BLaER1 (cell line): ENCODE data around the gene SOHLH1.

ENCODE experiments used
- H3K27ac ChIP-seq: shearing (Covaris generic); formaldehyde crosslinking; 2 replicates; pipeline ENCODE4 v1.8.1; 2022
- H3K27me3 ChIP-seq: shearing (Covaris generic); formaldehyde crosslinking; 2 replicates; pipeline ENCODE4 v1.8.1; 2022
- H3K36me3 ChIP-seq: shearing (Covaris generic); formaldehyde crosslinking; 2 replicates; pipeline ENCODE4 v1.8.1; 2022
- H3K4me1 ChIP-seq: shearing (Covaris generic); formaldehyde crosslinking; 2 replicates; pipeline ENCODE4 v1.8.1; 2022
- H3K4me2 ChIP-seq: shearing (Covaris generic); formaldehyde crosslinking; 2 replicates; pipeline ENCODE4 v1.8.1; 2022
- H3K4me3 ChIP-seq: shearing (Covaris generic); formaldehyde crosslinking; 2 replicates; pipeline ENCODE4 v1.8.1; 2022
- H3K9ac ChIP-seq: shearing (Covaris generic); formaldehyde crosslinking; 2 replicates; pipeline ENCODE4 v1.8.1; 2022
- H3K9me3 ChIP-seq: shearing (Covaris generic); formaldehyde crosslinking; 2 replicates; pipeline ENCODE4 v1.8.1; 2022
- H4K20me1 ChIP-seq: shearing (Covaris generic); formaldehyde crosslinking; 2 replicates; pipeline ENCODE4 v1.8.1; 2022
- Cebpa-rat ChIP-seq: shearing (Covaris generic); IDR thresholded peaks from 2 replicates; pipeline ENCODE4 v1.8.1; 2022

The SOHLH1 gene

GRCh38 chr9:135664266-135664665, 35.0 kb downstream of the SOHLH1 start:
- Histone ChIP-seq H3K4me1 (peaks cover 7% of the 10 kb centered on the region; the same call in 1 of the 2 replicates), H4K20me1 (no peaks in the 10 kb centered on the region), H3K27me3 (no peaks in the 10 kb centered on the region), H3K4me2 (no peak overlapping the region), H3K36me3 (no peaks in the 10 kb centered on the region), H3K4me3 (no peak overlapping the region), H3K27ac (no peak overlapping the region), H3K9me3 (peaks cover 5% of the 10 kb centered on the region; the same call in 1 of the 2 replicates), H3K9ac (no peak overlapping the region)
- TF ChIP-seq Cebpa-rat = no peak

DNA sequence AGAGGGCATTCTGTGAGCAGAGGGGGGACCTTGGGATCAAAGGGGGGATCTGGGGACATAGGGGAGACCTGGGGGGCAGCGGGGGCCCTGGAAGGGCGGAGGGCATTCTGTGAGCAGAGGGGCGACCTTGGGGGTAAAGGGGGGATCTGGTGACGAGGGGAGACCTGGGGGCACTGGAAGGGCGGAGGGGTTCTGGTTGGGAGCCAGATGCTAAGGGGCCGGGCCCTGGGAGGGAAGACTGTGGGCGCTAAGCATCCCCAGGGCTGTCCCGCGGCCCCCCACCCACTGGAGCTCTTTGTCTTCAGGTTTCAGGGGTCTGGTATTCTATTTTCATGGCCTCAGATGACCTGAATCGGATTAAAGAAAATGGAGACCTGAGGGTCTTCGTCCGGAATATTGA, 35.4 kb downstream of the SOHLH1 start:
- no peak for TF ChIP-seq Cebpa-rat
- H3K27ac ChIP-seq = no peak overlapping the region
- H3K9ac ChIP-seq = no peak overlapping the region
- no peaks in the 10 kb centered on the region for H3K27me3 ChIP-seq
- no peak overlapping the region for H3K4me2 ChIP-seq
- H3K4me1 ChIP-seq = peaks cover 7% of the 10 kb centered on the region; the same call in 1 of the 2 replicates
- H3K9me3 ChIP-seq = peaks cover 1% of the 10 kb centered on the region; the same call in 1 of the 2 replicates
- H4K20me1 ChIP-seq = no peaks in the 10 kb centered on the region
- no peak overlapping the region for H3K4me3 ChIP-seq
- H3K36me3 ChIP-seq = no peaks in the 10 kb centered on the region

GRCh38 chr9:135663451-135663770, 35.9 kb downstream of the SOHLH1 start:
- H3K4me2 ChIP-seq = no peak overlapping the region
- no peak overlapping the region for H3K27ac ChIP-seq
- H3K36me3 ChIP-seq = no peaks in the 10 kb centered on the region
- H3K9me3 ChIP-seq = no peaks in the 10 kb centered on the region
- no peaks in the 10 kb centered on the region for H4K20me1 ChIP-seq
- no peak overlapping the region for H3K9ac ChIP-seq
- no peaks in the 10 kb centered on the region for H3K27me3 ChIP-seq
- no peak for TF ChIP-seq Cebpa-rat
- H3K4me3 ChIP-seq = no peak overlapping the region
- peaks cover 7% of the 10 kb centered on the region; the same call in 1 of the 2 replicates for H3K4me1 ChIP-seq

DNA sequence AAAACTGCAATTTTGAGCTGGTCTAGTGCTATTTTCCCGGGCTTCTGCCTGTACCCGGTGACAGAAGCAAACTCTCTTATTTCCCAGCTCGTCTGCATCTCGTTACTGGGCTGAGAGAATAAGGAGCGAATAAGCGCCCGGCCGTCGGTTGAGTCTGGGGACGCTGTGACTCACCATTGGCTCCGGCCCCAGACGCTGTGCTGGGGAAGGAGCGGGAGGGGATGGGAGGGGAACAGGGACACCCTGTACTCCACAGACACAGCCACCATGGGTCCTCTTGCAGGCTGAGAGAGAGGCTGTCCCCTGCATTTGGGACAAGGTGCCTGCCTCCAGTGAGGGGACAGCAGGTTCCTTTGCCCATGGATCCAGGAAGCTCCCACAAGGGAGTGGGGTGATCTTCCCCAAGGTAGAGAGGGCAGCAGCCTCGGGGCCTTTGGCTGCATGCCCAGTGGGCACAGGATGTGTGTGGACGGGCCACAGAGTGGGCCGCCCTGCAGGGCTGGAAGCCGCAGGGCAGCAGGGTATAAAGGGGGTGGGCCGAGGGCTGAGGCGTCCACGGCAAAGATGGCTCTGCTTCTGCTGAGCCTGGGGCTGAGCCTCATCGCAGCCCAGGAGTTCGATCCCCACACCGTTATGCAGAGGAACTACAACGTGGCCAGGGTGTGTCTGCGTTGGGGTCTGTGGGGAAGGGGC, 36.4 kb downstream of the SOHLH1 start, which contains the start of gene LCN9:
Gene LCN9, plus strand, starts transcription at position 552 of the 693 bp plus-strand sequence. Its CDS starts 13 bp downstream, at position 565.
- no peak for TF ChIP-seq Cebpa-rat
- Histone ChIP-seq H4K20me1 (no peaks in the 10 kb centered on the region), H3K4me1 (peaks cover 7% of the 10 kb centered on the region; the same call in 1 of the 2 replicates), H3K9me3 (no peaks in the 10 kb centered on the region), H3K36me3 (no peaks in the 10 kb centered on the region), H3K9ac (no peak within 1 kb of the TSS), H3K4me2 (no peak within 1 kb of the TSS), H3K27ac (no peak within 1 kb of the TSS), H3K27me3 (no peaks in the 10 kb centered on the region), H3K4me3 (no peak within 1 kb of the TSS)

DNA sequence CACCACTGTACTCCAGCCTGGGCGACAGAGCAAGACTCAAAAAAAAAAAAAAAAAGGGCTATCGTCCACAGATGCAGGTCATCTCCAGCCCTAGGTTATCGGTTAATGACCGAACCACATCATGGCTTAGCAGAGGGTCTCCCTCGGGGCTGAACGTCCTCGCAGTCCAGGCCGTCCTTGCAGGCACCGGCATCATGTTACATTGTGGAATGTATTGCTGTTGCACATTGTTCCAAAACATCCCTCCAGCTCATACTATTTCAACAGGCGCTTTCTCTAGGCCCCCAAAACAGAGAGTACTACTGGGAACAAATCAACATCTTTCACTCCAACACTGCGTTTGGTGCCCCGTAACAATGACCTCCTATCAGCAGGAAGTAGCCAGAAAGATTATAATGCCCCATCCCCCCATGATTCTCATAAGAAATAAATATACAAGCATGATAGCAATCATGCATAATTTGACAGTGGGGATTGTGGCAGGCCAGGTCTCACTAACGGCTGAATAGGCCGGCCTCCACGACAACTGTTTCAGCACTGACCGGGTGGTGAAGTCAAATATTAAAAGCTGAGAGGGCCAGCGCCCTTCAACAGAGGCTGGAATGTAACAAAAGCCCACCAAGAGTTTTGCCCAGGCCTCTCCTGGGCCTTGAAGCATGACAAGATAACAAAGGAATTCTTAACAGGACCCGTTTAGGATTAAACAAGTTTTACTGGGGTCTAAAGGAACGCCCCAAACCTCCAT, 37.3 kb downstream of the SOHLH1 start:
- H3K4me1 ChIP-seq = peaks cover 7% of the 10 kb centered on the region; the same call in 1 of the 2 replicates
- no peaks in the 10 kb centered on the region for H3K27me3 ChIP-seq
- no peak overlapping the region for H3K9ac ChIP-seq
- H3K4me3 ChIP-seq = no peak overlapping the region
- no peaks in the 10 kb centered on the region for H3K36me3 ChIP-seq
- H4K20me1 ChIP-seq = no peaks in the 10 kb centered on the region
- no peak overlapping the region for H3K27ac ChIP-seq
- no peak for TF ChIP-seq Cebpa-rat
- no peaks in the 10 kb centered on the region for H3K9me3 ChIP-seq
- H3K4me2 ChIP-seq = no peak overlapping the region

GRCh38 chr9:135660407-135660806, 38.9 kb downstream of the SOHLH1 start:
- H3K36me3 ChIP-seq = no peaks in the 10 kb centered on the region
- 0 out of 2 replicates have a peak, but pooled peaks cover 10% of the 10 kb centered on the region for H3K4me1 ChIP-seq
- H3K4me3 ChIP-seq = no peak overlapping the region
- no peaks in the 10 kb centered on the region for H3K27me3 ChIP-seq
- H4K20me1 ChIP-seq = no peaks in the 10 kb centered on the region
- TF ChIP-seq Cebpa-rat = no peak
- H3K4me2 ChIP-seq = no peak overlapping the region
- H3K9ac ChIP-seq = no peak overlapping the region
- no peak overlapping the region for H3K27ac ChIP-seq
- H3K9me3 ChIP-seq = no peaks in the 10 kb centered on the region

- H3K4me3 ChIP-seq = no peak overlapping the region
- TF ChIP-seq Cebpa-rat = no peak
- H3K9ac ChIP-seq = no peak overlapping the region
- H3K4me1 ChIP-seq = 0 out of 2 replicates have a peak, but pooled peaks cover 12% of the 10 kb centered on the region
- H3K27me3 ChIP-seq = no peaks in the 10 kb centered on the region
- peaks cover 5% of the 10 kb centered on the region; the same call in 1 of the 2 replicates for H3K9me3 ChIP-seq
- H4K20me1 ChIP-seq = no peaks in the 10 kb centered on the region
- no peak overlapping the region for H3K4me2 ChIP-seq
- H3K36me3 ChIP-seq = no peaks in the 10 kb centered on the region
- no peak overlapping the region for H3K27ac ChIP-seq
Measured at GRCh38 chr9:135659252-135659651, 40.0 kb downstream of the SOHLH1 start.

DNA sequence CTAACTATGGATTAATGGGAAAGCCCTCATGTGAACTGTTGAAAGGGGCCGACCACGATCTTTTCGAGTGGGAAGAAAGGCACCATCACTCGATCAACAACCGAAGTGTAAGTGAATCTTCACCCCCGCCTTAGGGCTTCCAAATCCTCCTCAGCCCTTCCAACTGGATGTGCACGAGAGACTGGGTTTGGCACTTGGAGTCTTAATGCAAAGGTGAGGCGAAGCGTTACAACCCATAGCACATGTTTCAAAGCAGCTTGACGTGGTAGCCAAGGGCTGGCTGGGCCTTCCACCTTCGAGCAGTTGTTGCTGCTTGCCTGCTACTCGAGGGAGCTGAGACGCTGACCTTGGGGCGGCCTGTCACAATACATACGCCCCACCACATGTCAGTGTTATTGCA, 41.9 kb downstream of the SOHLH1 start:
- H4K20me1 ChIP-seq = no peaks in the 10 kb centered on the region

GRCh38 chr9:135655317-135655716, 44.0 kb downstream of the SOHLH1 start:
- TF ChIP-seq Cebpa-rat = no peak
- Histone ChIP-seq H3K27ac (no peak overlapping the region), H3K4me2 (no peak overlapping the region), H3K4me3 (no peak overlapping the region), H3K4me1 (0 out of 2 replicates have a peak, but pooled peaks cover 12% of the 10 kb centered on the region), H3K9ac (no peak overlapping the region), H3K27me3 (no peaks in the 10 kb centered on the region), H3K36me3 (no peaks in the 10 kb centered on the region), H4K20me1 (no peaks in the 10 kb centered on the region), H3K9me3 (peaks cover 40% of the 10 kb centered on the region)

More for the DNA sequence above, 41.9 kb downstream of the SOHLH1 start:
- Histone ChIP-seq H3K4me3 (no peak overlapping the region), H3K27me3 (no peaks in the 10 kb centered on the region), H3K4me1 (0 out of 2 replicates have a peak, but pooled peaks cover 12% of the 10 kb centered on the region), H3K9ac (no peak overlapping the region), H3K27ac (no peak overlapping the region), H3K4me2 (no peak overlapping the region), H3K9me3 (peaks cover 24% of the 10 kb centered on the region), H3K36me3 (no peaks in the 10 kb centered on the region)
- no peak for TF ChIP-seq Cebpa-rat

DNA sequence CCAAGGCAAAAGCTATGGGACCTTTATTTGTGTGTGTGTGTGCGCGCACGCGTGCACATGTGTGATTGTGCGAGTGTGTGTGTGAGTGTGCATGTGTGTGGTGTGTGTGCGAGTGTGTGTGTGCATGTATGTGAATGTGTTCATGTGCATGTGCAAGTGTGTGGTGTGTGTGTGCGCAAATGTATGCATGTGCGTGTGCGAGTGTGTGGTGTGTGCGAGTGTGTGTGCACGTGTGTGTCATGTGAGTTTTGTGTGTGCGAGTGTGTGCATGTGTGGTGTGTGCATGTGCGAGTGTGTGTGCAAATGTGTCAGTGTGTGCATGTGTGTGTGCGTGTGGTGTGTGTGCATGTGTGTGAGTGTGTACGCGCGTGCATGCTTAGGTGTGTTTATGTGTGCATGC, 48.9 kb downstream of the SOHLH1 start:
- no peaks in the 10 kb centered on the region for H4K20me1 ChIP-seq
- H3K4me3 ChIP-seq = no peak overlapping the region
- H3K4me1 ChIP-seq = 0 out of 2 replicates have a peak, but pooled peaks cover 3% of the 10 kb centered on the region
- no peak overlapping the region for H3K9ac ChIP-seq
- H3K36me3 ChIP-seq = no peaks in the 10 kb centered on the region
- H3K9me3 ChIP-seq = peaks cover 89% of the 10 kb centered on the region
- TF ChIP-seq Cebpa-rat = no peak
- H3K27me3 ChIP-seq = no peaks in the 10 kb centered on the region
- H3K27ac ChIP-seq = no peak overlapping the region
- no peak overlapping the region for H3K4me2 ChIP-seq
